ENCODE measurements around the gene ZFYVE28. TPM values are rescaled to one million over a fixed set of nuclear protein-coding genes. Genes with fewer than 3 reads are reported as not detected.

Gene ZFYVE28
- total and polyA plus RNA-seq, 2 donors (not counting 1 experiment from before 2014, with no cell fraction given): 5.8 to 12.1 TPM

DNA sequence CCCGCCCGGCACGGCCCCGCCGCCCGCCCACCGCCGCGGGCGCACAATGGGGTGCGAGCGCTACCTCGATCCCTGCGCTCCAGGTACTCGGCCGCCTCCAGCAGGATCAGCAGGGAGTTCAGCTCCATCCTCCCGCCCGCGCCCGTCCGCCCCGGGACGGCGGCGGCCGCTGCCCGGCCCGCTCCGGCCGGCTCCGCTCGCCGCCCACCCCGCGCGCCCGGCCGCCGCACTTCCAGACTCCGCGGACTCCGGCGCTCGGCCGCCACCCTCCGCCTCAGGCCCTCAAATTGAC is 156.6 kb downstream of the ZFYVE28 start, which contains the start of gene MXD4:
TSS of gene MXD4 (minus strand) at position 257 of the 292 bp plus-strand sequence. CDS start at position 128, 129 bp downstream.
- Histone ChIP-seq H3K36me3 (replicated peaks in 1 of 2; ENCODE audit: control extremely low read depth in 1 of 2, control insufficient read depth in 1 of 2, extremely low read depth in 1 of 2, insufficient read depth in 2 of 2, low read length in 1 of 2) (peaks cover 0 to 19% of the 10 kb centered on the region in 2 experiments), H3K9me3 (ENCODE audit: control extremely low read depth in 1 of 3, control insufficient read depth in 2 of 3, insufficient read depth in 1 of 3, low read length in 2 of 3) (no peaks in the 10 kb centered on the region), H3K27me3 (replicated peaks in 1 of 4; ENCODE audit: control extremely low read depth in 1 of 4, control insufficient read depth in 3 of 4, insufficient read depth in 4 of 4, low read length in 3 of 4) (no peaks in the 10 kb centered on the region), H3K79me2 (ENCODE audit: control insufficient read depth, insufficient read depth, low read length) (peaks cover 49% of the 10 kb centered on the region), H3K9ac (ENCODE audit: low read length) (peak within 1 kb of the TSS; percentile 89), H3K4me2 (replicated peaks; ENCODE audit: low read depth, low read length, poor library complexity, severe bottlenecking) (peak within 1 kb of the TSS; percentile 99), H3K4me3 (ENCODE audit: control extremely low read depth in 1 of 5, extremely low read depth in 1 of 5, insufficient read depth in 1 of 5, low read depth in 2 of 5, low read length in 4 of 5) (peak within 1 kb of the TSS in 4 of 5 experiments; percentile 77 to 87 (median 84)), H2AFZ (ENCODE audit: insufficient read depth, low read depth, low read length, poor library complexity, severe bottlenecking) (peak within 1 kb of the TSS; percentile 85), H4K20me1 (ENCODE audit: control insufficient read depth, insufficient read depth, low read length, poor library complexity, severe bottlenecking) (peaks cover 44% of the 10 kb centered on the region), H3K27ac (ENCODE audit: low read length in 2 of 2) (peak within 1 kb of the TSS; percentile 94 to 98), H3K4me1 (ENCODE audit: control insufficient read depth in 2 of 2, insufficient read depth in 2 of 2, low read length in 2 of 2) (peaks cover 23 to 47% of the 10 kb centered on the region in 2 donors)
- Mint-ChIP-seq H3K27me3 (no peaks in the 10 kb centered on the region), H3K9me3 (ENCODE audit: insufficient read depth) (no peaks in the 10 kb centered on the region), H3K4me1 (peaks cover 25% of the 10 kb centered on the region), H3K4me3 (peak within 1 kb of the TSS; percentile 79), H3K27ac (peak within 1 kb of the TSS; percentile 92)
- under 1% methylated on average over 46 of the region's 46 CpGs for WGBS (ENCODE audit: insufficient coverage)
- POLR2A ChIA-PET: interaction anchor here (0.7 to 3.0 kb wide), 9 partner anchors 10 to 252 kb away, joined by 3 to 20 read pairs (median 5); partner anchors contain the start of genes CFAP99, HAUS3, POLN and RNF4
- ATAC-seq (ENCODE audit: low read depth) (peak; percentile 0), DNase-seq (no peak)
- intact Hi-C loops (cut with micrococcal nuclease): loop anchor here (1.0 to 10.0 kb wide), 6 partner anchors 19 to 433 kb away; partner anchors contain the start of genes FAM193A, HAUS3, POLN and RNF4
- CTCF ChIA-PET: interaction anchor here (0.9 to 1.6 kb wide), 4 partner anchors 18 to 157 kb away, joined by 3 to 7 read pairs (median 4); partner anchors contain the start of genes CFAP99 and ZFYVE28
- TF ChIP-seq, protein P1, sequence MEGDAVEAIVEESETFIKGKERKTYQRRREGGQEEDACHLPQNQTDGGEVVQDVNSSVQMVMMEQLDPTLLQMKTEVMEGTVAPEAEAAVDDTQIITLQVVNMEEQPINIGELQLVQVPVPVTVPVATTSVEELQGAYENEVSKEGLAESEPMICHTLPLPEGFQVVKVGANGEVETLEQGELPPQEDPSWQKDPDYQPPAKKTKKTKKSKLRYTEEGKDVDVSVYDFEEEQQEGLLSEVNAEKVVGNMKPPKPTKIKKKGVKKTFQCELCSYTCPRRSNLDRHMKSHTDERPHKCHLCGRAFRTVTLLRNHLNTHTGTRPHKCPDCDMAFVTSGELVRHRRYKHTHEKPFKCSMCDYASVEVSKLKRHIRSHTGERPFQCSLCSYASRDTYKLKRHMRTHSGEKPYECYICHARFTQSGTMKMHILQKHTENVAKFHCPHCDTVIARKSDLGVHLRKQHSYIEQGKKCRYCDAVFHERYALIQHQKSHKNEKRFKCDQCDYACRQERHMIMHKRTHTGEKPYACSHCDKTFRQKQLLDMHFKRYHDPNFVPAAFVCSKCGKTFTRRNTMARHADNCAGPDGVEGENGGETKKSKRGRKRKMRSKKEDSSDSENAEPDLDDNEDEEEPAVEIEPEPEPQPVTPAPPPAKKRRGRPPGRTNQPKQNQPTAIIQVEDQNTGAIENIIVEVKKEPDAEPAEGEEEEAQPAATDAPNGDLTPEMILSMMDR (IDR thresholded peaks at IDR 0.05): no peak
- no peak for TF ChIP-seq EZH2 (IDR thresholded peaks at IDR 0.05; ENCODE audit: borderline replicate concordance, insufficient read depth, low read depth, low read length, poor library complexity, severe bottlenecking)

Measured in B cell (primary cell).